PC-3 (cell line): ENCODE measurements around the gene ABLIM3. TPM values are rescaled to one million over a fixed set of nuclear protein-coding genes. Genes with fewer than 3 reads are reported as not detected.
A peak's percentile ranks its signal among the peaks of the same experiment; 100 is the strongest.

Source experiments
- ATAC-seq: fragments of 200-7000 bp; cut with Tn5 transposase; 2 replicates; pipeline ENCODE4 v1.9.1; 2020; ENCODE audit warnings: mild to moderate bottlenecking, moderate library complexity
- BruUV-seq: library from RNA; stranded (reverse); fragments of 400-500 nt; replicated peaks from 2 replicates; lab custom pipeline; 2021; lab: Mats Ljungman, UMichigan
- CTCF ChIA-PET: fragments of 300-600 bp; sonication (Branson Sonifier 250); formaldehyde crosslinking; loops from one replicate; lab custom pipeline; 2022; ENCODE audit warnings: antibody characterized with exemption; lab: Charles Lee
- POLR2A ChIA-PET: fragments of 300-600 bp; sonication (Branson Sonifier 250); formaldehyde crosslinking; loops from one replicate; lab custom pipeline; 2022; ENCODE audit warnings: antibody characterized with exemption; ENCODE audit not compliant: unreplicated experiment; lab: Charles Lee
- DNase-seq: peaks from one replicate; pipeline ENCODE4 v3.0.0-alpha.2; 2015
- H2AFZ ChIP-seq: fragments of 300-600 bp; sonication (generic); 2 replicates; pipeline ENCODE4 v1.6.0; 2016; ENCODE audit warnings: antibody characterized with exemption, low read length
- H3F3A ChIP-seq: fragments of 300-600 bp; sonication (generic); one replicate; pipeline ENCODE4 v1.6.0; 2017; ENCODE audit warnings: antibody characterized with exemption, low read length, control low read depth, mild to moderate bottlenecking; ENCODE audit not compliant: unreplicated experiment
- H3K27ac ChIP-seq: fragments of 300-600 bp; sonication (generic); 2 replicates; pipeline ENCODE4 v1.5.1; 2016; ENCODE audit warnings: mild to moderate bottlenecking, low read length
- H3K27me3 ChIP-seq: fragments of 300-600 bp; sonication (generic); 2 replicates; pipeline ENCODE4 v1.6.1; 2016; ENCODE audit warnings: low read length, mixed read lengths
- H3K36me3 ChIP-seq: fragments of 300-600 bp; sonication (generic); 2 replicates; pipeline ENCODE4 v1.6.1; 2016; ENCODE audit warnings: low read depth, mixed run types, low read length, mixed read lengths
- H3K4me1 ChIP-seq: fragments of 300-600 bp; sonication (generic); 2 replicates; pipeline ENCODE4 v1.5.1; 2016; ENCODE audit warnings: low read length; ENCODE audit not compliant: insufficient read depth
- H3K4me2 ChIP-seq: fragments of 300-600 bp; sonication (generic); 2 replicates; pipeline ENCODE4 v1.6.0; 2016; ENCODE audit warnings: low read length
- H3K4me3 ChIP-seq: fragments of 300-600 bp; sonication (generic); 2 replicates; pipeline ENCODE4 v1.5.1; 2016; ENCODE audit warnings: mild to moderate bottlenecking, low read length, mixed read lengths
- H3K79me2 ChIP-seq: fragments of 300-600 bp; sonication (generic); 2 replicates; pipeline ENCODE4 v1.6.1; 2017; ENCODE audit warnings: low read length, mixed read lengths
- H3K9ac ChIP-seq: fragments of 300-600 bp; sonication (generic); 2 replicates; pipeline ENCODE4 v1.6.0; 2016; ENCODE audit warnings: mild to moderate bottlenecking, low read length
- H3K9me2 ChIP-seq: fragments of 300-600 bp; sonication (generic); replicated peaks from 2 replicates; pipeline ENCODE4 v1.6.1; 2016; ENCODE audit warnings: mixed run types, low read length, mixed read lengths
- H3K9me3 ChIP-seq: fragments of 300-600 bp; sonication (generic); 2 replicates; pipeline ENCODE4 v1.6.1; 2016; ENCODE audit warnings: low read length, mixed read lengths
- H4K20me1 ChIP-seq: fragments of 300-600 bp; sonication (generic); 2 replicates; pipeline ENCODE4 v1.6.1; 2016; ENCODE audit warnings: low read length, mixed read lengths
- EZH2 ChIP-seq: fragments of 300-600 bp; sonication (generic); IDR thresholded peaks from one replicate; pipeline ENCODE4 v1.6.1; 2017; ENCODE audit warnings: antibody characterized with exemption, mild to moderate bottlenecking, low read length; ENCODE audit not compliant: unreplicated experiment
- EZH2phosphoT487 ChIP-seq: fragments of 300-600 bp; sonication (generic); IDR thresholded peaks from 2 replicates; pipeline ENCODE4 v1.6.1; 2018; ENCODE audit warnings: mild to moderate bottlenecking, antibody characterized with exemption, low read length, borderline replicate concordance
- intact Hi-C: fragments of 100-400 bp; cut with micrococcal nuclease; formaldehyde crosslinking; loops from 2 replicates; pipeline ENCODE4 v1.9.0; 2023
- total RNA-seq: library from RNA; depleted of rRNA; stranded (reverse); fragments of >200 nt; gene quantifications from 2 replicates; pipeline ENCODE4 v1.2.3, GENCODE V29; 2014
- TF ChIP-seq, protein P1 (sequence below): fragments of 300-600 bp; sonication (generic); conservative IDR thresholded peaks from 2 replicates; pipeline ENCODE4 v1.5.1; 2017; ENCODE audit warnings: antibody characterized with exemption, low read depth, mild to moderate bottlenecking, low read length

The ABLIM3 gene
- total RNA-seq, 1 experiment from 2014 or later, result 43.6 TPM

- Histone ChIP-seq H3F3A (no peaks in the 10 kb centered on the region), H3K4me2 (peak overlapping the region; percentile 50), H3K4me3 (no peak overlapping the region), H3K4me1 (peaks cover 36% of the 10 kb centered on the region), H3K9ac (no peak overlapping the region), H3K36me3 (no peaks in the 10 kb centered on the region), H3K27me3 (no peaks in the 10 kb centered on the region), H3K9me2 (no peaks in the 10 kb centered on the region), H3K9me3 (no peaks in the 10 kb centered on the region), H3K79me2 (no peaks in the 10 kb centered on the region), H2AFZ (no peak overlapping the region), H4K20me1 (no peaks in the 10 kb centered on the region), H3K27ac (peak overlapping the region; percentile 22)
- DNase-seq (peak; percentile 95), ATAC-seq (peak; percentile 38)
- CTCF ChIA-PET, result interaction anchor here (0.5 kb wide), 1 partner anchor 602 kb away, joined by 4 read pairs; no protein-coding TSS in a partner anchor
- intact Hi-C loops, result no loop called here
- no TSS peak for BruUV-seq
- POLR2A ChIA-PET, result no interaction called here
- TF ChIP-seq, protein P1, sequence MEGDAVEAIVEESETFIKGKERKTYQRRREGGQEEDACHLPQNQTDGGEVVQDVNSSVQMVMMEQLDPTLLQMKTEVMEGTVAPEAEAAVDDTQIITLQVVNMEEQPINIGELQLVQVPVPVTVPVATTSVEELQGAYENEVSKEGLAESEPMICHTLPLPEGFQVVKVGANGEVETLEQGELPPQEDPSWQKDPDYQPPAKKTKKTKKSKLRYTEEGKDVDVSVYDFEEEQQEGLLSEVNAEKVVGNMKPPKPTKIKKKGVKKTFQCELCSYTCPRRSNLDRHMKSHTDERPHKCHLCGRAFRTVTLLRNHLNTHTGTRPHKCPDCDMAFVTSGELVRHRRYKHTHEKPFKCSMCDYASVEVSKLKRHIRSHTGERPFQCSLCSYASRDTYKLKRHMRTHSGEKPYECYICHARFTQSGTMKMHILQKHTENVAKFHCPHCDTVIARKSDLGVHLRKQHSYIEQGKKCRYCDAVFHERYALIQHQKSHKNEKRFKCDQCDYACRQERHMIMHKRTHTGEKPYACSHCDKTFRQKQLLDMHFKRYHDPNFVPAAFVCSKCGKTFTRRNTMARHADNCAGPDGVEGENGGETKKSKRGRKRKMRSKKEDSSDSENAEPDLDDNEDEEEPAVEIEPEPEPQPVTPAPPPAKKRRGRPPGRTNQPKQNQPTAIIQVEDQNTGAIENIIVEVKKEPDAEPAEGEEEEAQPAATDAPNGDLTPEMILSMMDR, result no peak
- TF ChIP-seq EZH2phosphoT487 (no peak), EZH2 (no peak)
Measured at GRCh38 chr5:149118463-149118862, 22.8 kb upstream of the ABLIM3 start.

- Histone ChIP-seq H3K9me2 (no peaks in the 10 kb centered on the region), H3K79me2 (no peaks in the 10 kb centered on the region), H3K9ac (no peak overlapping the region), H2AFZ (no peak overlapping the region), H3K27me3 (no peaks in the 10 kb centered on the region), H3K27ac (no peak overlapping the region), H3K4me3 (no peak overlapping the region), H3K4me1 (peaks cover 36% of the 10 kb centered on the region), H4K20me1 (no peaks in the 10 kb centered on the region), H3F3A (peaks cover 5% of the 10 kb centered on the region), H3K4me2 (no peak overlapping the region), H3K36me3 (no peaks in the 10 kb centered on the region), H3K9me3 (no peaks in the 10 kb centered on the region)
- no TSS peak for BruUV-seq
- no peak for DNase-seq
- no peak for ATAC-seq
- intact Hi-C loops, result no loop called here
- POLR2A ChIA-PET, result interaction anchor here (0.5 kb wide), 1 partner anchor 295 kb away, joined by 4 read pairs; no protein-coding TSS in a partner anchor
- TF ChIP-seq, protein P1, result no peak
- no peak for TF ChIP-seq EZH2phosphoT487
- TF ChIP-seq EZH2, result no peak
- CTCF ChIA-PET, result interaction anchor here (0.6 to 1.6 kb wide), 3 partner anchors 148 to 390 kb away, joined by 3 to 5 read pairs (median 4); no protein-coding TSS in a partner anchor
Measured at GRCh38 chr5:149121145-149121544, 20.1 kb upstream of the ABLIM3 start.

DNA sequence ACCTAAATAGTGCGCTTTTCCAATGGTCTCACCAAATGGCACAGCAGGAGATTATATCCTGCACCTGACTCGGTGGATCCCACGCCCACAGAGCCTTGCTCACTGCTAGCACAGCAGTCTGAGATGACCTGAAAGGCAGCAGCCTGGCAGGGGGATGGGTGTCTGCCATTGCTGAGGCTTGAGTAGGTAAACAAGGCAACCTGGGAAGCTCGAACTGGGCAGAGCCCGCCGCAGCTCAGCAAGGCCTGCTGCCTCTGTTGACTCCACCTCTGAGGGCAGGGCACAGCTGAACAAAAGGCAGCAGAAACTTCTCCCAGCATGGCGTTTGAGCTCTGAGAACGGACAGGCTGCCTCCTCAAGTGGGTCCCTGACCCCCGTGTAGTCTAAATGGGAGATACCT lies 18.1 kb upstream of the ABLIM3 start:
- Histone ChIP-seq H3K27ac (no peak overlapping the region), H3K9me3 (no peaks in the 10 kb centered on the region), H3K9me2 (no peaks in the 10 kb centered on the region), H3K27me3 (no peaks in the 10 kb centered on the region), H3K4me1 (peaks cover 49% of the 10 kb centered on the region), H3K4me2 (no peak overlapping the region), H3F3A (peaks cover 7% of the 10 kb centered on the region), H3K4me3 (no peak overlapping the region), H3K79me2 (no peaks in the 10 kb centered on the region), H3K9ac (no peak overlapping the region), H3K36me3 (no peaks in the 10 kb centered on the region), H4K20me1 (no peaks in the 10 kb centered on the region), H2AFZ (no peak overlapping the region)
- ATAC-seq, result no peak
- intact Hi-C loops, result no loop called here
- DNase-seq, result no peak
- POLR2A ChIA-PET, result interaction anchor here (0.6 kb wide), 1 partner anchor 150 kb away, joined by 4 read pairs; no protein-coding TSS in a partner anchor
- BruUV-seq, result no TSS peak
- TF ChIP-seq, protein P1, result no peak
- no peak for TF ChIP-seq EZH2
- CTCF ChIA-PET, result interaction anchor here (0.7 kb wide), 1 partner anchor 100 kb away, joined by 3 read pairs; no protein-coding TSS in a partner anchor
